HFF-Myc (cell line): ENCODE measurements around the gene CFD.
"Not testable (repeated sequence)": the region's sequence is repeated elsewhere in the genome, so short reads cannot be mapped to it uniquely, and the experiment has no call there.

ENCODE experiments used
- DNase-seq: peaks from one replicate; pipeline ENCODE4 v3.0.0-alpha.2; 2011; ENCODE audit warnings: low read depth; ENCODE audit errors: extremely low read depth
- H3K4me3 ChIP-seq: replicated peaks from 2 replicates; pipeline ENCODE4 v1.5.1; 2011; ENCODE audit warnings: low read depth, mild to moderate bottlenecking, control low read depth, low read length
- TF ChIP-seq, protein P1 (sequence below): IDR thresholded peaks from 2 replicates; pipeline ENCODE4 v1.5.1; 2012; ENCODE audit warnings: mild to moderate bottlenecking, low read depth, low read length, control low read depth; ENCODE audit errors: missing control alignments

The CFD gene

DNA sequence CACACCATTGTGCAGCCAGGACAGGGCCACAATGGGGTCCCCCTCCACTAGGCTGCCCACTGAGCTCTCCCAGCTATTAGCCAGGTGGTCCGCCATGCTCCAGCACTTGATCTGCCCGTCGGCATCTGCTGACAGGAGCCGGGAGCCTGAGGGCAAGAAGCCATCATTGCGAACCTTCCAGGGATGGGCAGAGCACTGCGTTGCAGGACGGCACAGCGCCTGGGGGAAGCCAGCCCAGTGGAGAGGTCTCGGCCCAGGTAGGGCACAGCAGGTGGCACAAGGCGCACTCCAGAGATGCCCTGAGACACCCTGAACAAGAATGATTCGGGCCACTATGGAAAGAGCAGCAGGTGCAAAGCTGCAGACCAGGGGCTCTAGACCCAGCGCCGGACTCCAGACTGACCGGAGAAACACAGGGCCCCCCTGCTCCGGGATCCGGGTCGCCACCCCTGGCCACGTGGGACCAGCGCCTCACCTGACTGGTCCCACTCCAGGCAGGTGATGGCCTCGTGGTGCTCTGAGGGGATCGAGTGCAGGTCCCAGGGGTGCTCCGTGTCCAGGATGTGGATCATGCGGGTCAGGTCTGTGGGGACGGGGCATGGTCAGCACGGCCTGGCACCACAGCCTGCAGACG is 30.3 kb downstream of the CFD start:
- no peak for DNase-seq
- TF ChIP-seq, protein P1, sequence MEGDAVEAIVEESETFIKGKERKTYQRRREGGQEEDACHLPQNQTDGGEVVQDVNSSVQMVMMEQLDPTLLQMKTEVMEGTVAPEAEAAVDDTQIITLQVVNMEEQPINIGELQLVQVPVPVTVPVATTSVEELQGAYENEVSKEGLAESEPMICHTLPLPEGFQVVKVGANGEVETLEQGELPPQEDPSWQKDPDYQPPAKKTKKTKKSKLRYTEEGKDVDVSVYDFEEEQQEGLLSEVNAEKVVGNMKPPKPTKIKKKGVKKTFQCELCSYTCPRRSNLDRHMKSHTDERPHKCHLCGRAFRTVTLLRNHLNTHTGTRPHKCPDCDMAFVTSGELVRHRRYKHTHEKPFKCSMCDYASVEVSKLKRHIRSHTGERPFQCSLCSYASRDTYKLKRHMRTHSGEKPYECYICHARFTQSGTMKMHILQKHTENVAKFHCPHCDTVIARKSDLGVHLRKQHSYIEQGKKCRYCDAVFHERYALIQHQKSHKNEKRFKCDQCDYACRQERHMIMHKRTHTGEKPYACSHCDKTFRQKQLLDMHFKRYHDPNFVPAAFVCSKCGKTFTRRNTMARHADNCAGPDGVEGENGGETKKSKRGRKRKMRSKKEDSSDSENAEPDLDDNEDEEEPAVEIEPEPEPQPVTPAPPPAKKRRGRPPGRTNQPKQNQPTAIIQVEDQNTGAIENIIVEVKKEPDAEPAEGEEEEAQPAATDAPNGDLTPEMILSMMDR: no peak
- H3K4me3 ChIP-seq: no peak overlapping the region

DNA sequence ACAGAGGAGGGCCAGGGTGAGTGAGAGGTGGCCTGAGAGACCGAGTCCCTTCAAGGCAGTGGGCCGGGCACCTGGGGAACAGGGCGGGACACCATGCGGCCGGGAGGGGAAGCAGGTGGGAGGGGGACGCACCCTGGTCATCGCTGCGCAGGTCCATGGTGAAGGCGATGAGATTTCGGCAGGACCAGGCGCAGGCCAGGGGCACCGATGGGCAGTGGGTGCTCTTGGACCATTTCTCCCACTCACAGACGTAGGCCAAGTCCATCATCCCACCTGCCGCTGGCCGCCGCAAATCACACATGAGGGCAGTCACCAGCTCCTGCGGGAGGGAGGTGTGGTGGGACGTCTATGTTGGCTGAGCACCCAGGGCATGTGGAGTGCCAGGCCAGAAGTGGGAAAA is 31.4 kb downstream of the CFD start:
- TF ChIP-seq, protein P1: no peak
- no peak for DNase-seq
- no peak overlapping the region for H3K4me3 ChIP-seq

DNA sequence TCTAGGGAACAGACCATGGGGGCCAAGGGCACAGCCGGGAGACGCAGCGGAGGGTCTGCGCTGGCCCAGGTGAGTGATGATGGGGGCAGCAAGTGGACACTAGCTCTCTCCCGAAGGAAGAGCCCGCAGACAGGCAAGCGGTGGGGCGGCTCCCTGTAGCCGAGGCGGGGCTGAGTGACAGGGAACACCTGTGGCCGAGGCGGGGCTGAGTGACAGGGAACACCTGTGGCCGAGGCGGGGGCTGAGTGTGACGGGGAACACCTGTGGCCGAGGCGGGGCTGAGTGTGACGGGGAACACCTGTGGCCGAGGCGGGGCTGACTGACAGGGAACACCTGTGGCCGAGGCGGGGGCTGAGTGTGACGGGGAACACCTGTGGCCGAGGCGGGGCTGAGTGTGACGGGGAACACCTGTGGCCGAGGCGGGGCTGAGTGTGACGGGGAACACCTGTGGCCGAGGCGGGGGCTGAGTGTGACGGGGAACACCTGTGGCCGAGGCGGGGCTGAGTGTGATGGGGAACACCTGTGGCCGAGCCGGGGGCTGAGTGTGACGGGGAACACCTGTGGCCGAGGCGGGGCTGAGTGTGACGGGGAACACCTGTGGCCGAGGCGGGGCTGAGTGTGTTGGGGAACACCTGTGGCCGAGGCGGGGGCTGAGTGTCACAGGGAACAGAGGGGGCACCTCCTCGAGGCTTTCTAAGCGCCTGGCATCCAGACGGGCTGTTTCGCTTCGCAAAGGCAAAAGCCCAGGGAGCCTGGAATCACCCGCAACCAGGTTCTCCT is 32.1 kb downstream of the CFD start:
- not testable (repeated sequence) for DNase-seq
- H3K4me3 ChIP-seq: peak overlapping the region; percentile 66

DNA sequence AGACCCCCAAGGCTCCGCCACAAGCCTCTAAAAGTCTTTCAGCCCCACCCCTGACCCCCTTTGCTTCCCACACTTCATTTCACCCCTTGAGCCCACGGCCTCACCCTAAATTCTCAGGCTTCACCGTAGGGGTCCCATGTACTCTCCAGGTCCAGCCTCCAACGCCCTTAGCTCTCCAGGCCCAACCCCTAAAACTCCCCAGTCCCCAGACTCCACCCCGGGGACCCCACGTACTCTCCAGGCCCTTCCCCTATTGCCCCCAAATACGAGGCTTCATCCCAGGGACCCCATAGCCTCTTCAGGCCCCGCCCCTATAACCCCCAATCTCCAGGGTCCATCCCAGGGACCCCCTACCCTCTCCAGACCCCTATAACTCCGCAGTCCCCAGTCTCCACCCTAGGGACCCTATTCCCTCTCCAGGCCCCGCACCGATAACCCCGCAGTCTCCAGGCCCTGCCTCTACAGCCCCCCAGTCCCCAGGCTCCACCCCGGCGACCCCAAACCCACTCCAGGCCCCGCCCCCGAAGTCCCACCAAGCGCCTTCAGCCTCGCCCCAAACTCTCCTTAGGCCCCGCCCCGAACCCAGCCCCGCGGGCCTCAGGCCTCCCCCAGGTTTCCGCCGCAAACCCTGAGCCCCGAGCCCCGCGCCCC is 32.9 kb downstream of the CFD start:
- peak overlapping the region; percentile 66 for H3K4me3 ChIP-seq
- TF ChIP-seq, protein P1: no peak
- no peak for DNase-seq

DNA sequence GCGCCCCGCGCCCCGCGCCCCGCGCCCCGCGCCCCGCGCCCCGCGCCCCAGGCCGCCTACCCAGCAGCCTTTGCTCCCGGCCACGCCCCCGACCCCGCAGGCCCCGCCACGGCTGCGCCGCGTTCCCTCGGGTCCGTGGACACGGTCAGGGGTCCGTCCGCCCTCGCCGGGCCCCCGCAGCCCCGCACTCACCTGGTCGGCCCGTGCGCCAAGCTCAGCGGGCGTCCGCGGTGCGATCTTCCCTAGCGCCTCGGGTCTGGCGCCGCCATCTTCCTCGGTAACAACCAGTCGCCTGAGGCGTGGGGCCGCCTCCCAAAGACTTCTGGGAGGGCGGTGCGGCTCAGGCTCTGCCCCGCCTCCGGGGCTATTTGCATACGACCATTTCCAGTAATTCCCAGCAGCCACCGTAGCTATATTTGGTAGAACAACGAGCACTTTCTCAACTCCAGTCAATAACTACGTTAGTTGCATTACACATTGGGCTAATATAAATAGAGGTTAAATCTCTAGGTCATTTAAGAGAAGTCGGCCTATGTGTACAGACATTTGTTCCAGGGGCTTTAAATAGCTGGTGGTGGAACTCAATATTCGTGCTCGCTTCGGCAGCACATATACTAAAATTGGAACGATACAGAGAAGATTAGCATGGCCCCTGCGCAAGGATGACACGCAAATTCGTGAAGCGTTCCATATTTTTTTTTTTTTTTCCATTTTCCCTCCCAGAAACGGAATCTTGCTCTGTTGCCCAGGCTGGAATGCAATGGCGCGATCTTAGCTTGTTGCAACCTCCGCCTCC is 33.6 kb downstream of the CFD start, which contains the start of the genes MED16 and RNU6-9:
MED16 (minus strand) TSS at position 294 of the 796 bp plus-strand sequence. CDS start 2,056 bp downstream, outside the sequence.
RNU6-9 (plus strand) TSS at position 591 of the 796 bp plus-strand sequence.
- TF ChIP-seq, protein P1: no peak

DNA sequence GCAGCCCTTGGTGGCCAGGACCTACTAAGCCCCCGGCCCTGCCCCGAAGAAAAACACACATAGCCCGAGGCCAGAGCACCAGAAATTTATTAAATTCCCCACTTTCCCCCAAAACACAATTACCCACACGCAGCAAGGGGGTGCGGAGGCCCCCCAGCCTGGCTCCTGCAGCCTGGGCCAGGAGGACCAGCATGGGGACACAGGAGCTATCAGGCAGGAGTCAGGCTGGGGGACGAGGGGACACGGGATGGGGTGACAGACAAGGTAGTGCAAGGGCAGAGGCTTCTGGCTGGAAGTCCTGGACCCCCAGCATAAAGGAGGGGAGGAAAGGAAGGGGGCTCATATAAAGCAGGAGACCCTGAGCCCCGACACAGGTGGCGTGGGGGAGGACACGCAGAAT is 37.0 kb downstream of the CFD start:
- DNase-seq: no peak
- TF ChIP-seq, protein P1: no peak
- no peak overlapping the region for H3K4me3 ChIP-seq

More for the DNA sequence above, 33.6 kb downstream of the CFD start, which contains the start of the genes MED16 and RNU6-9:
- H3K4me3 ChIP-seq: peak within 1 kb of the TSS; percentile 66
- peak; percentile 75 for DNase-seq
